IMR-90 (cell line): ENCODE data around the gene ITIH2. TPM values are rescaled to one million over a fixed set of nuclear protein-coding genes. Genes with fewer than 3 reads are reported as not detected.
"Not testable (repeated sequence)": the region's sequence is repeated elsewhere in the genome, so short reads cannot be mapped to it uniquely, and the experiment has no call there.

Source experiments
- ATAC-seq: fragments of 200-7000 bp; cut with Tn5 transposase; 2 replicates; pipeline ENCODE4 v1.9.1; 2020; ENCODE audit warnings: low read depth, mild to moderate bottlenecking, moderate library complexity
- BruUV-seq: library from RNA; stranded (reverse); fragments of 400-500 nt; replicated peaks from 2 replicates; lab custom pipeline; 2021; lab: Mats Ljungman, UMichigan
- CTCF ChIA-PET: fragments of 300-600 bp; formaldehyde crosslinking; extraction: SDS; loops from one replicate; lab custom pipeline; 2021; ENCODE audit warnings: antibody characterized with exemption; lab: Yijun Ruan, JAX
- POLR2A ChIA-PET: fragments of 300-600 bp; sonication (Branson Sonifier 250); formaldehyde crosslinking; loops from one replicate; lab custom pipeline; 2022; ENCODE audit warnings: antibody characterized with exemption; ENCODE audit not compliant: unreplicated experiment; lab: Charles Lee
- DNase-seq: peaks from one replicate; pipeline ENCODE4 v3.0.0; 2013
- H2AFZ ChIP-seq: replicated peaks from 2 replicates; pipeline ENCODE3; 2013; ENCODE audit warnings: low read length, mild to moderate bottlenecking; ENCODE audit not compliant: poor library complexity
- H2AK5ac ChIP-seq: 2 replicates; pipeline ENCODE4 v1.6.1; 2013; ENCODE audit warnings: low read depth, low read length, inconsistent platforms
- H2AK9ac ChIP-seq: replicated peaks from 2 replicates; pipeline ENCODE3; 2013; ENCODE audit warnings: mild to moderate bottlenecking, low read depth, low read length, moderate library complexity; ENCODE audit not compliant: poor library complexity
- H2BK120ac ChIP-seq: 2 replicates; pipeline ENCODE4 v1.6.1; 2013; ENCODE audit warnings: low read depth, low read length, inconsistent platforms
- H2BK15ac ChIP-seq: 3 replicates; pipeline ENCODE4 v1.6.1; 2013; ENCODE audit warnings: low read depth, low read length, inconsistent platforms
- H2BK20ac ChIP-seq: 2 replicates; pipeline ENCODE4 v1.6.1; 2013; ENCODE audit warnings: low read depth, mild to moderate bottlenecking, inconsistent platforms, low read length, moderate library complexity
- H2BK5ac ChIP-seq: 2 replicates; pipeline ENCODE4 v1.6.1; 2013; ENCODE audit warnings: mild to moderate bottlenecking, low read depth, low read length, inconsistent platforms; ENCODE audit not compliant: poor library complexity, severe bottlenecking
- H3K14ac ChIP-seq: replicated peaks from 2 replicates; pipeline ENCODE4 v1.6.1; 2013; ENCODE audit warnings: low read depth, low read length, inconsistent platforms
- H3K18ac ChIP-seq: 2 replicates; pipeline ENCODE4 v1.6.1; 2013; ENCODE audit warnings: low read depth, low read length, control low read depth
- H3K23ac ChIP-seq: 2 replicates; pipeline ENCODE4 v1.6.1; 2013; ENCODE audit warnings: low read depth, low read length, inconsistent platforms
- H3K27ac ChIP-seq: 2 replicates; pipeline ENCODE4 v1.5.1; 2013; ENCODE audit warnings: mild to moderate bottlenecking, control low read depth, low read length; ENCODE audit not compliant: insufficient read depth
- H3K27me3 ChIP-seq: 2 replicates; pipeline ENCODE4 v1.6.1; 2013; ENCODE audit warnings: low read length; ENCODE audit not compliant: control insufficient read depth, insufficient read depth
- H3K36me3 ChIP-seq: 2 replicates; pipeline ENCODE4 v1.6.1; 2013; ENCODE audit warnings: low read length, mixed read lengths; ENCODE audit not compliant: control insufficient read depth, insufficient read depth
- H3K4ac ChIP-seq: 2 replicates; pipeline ENCODE4 v1.6.1; 2013; ENCODE audit warnings: low read depth, low read length, inconsistent platforms
- H3K4me1 ChIP-seq: 2 replicates; pipeline ENCODE4 v1.6.1; 2013; ENCODE audit warnings: low read length, mixed read lengths; ENCODE audit not compliant: control insufficient read depth, insufficient read depth
- H3K4me2 ChIP-seq: 2 replicates; pipeline ENCODE4 v1.6.1; 2013; ENCODE audit warnings: low read depth, mild to moderate bottlenecking, control low read depth, low read length, moderate library complexity
- H3K4me3 ChIP-seq: 2 replicates; pipeline ENCODE4 v1.5.1; 2013; ENCODE audit warnings: low read depth, mild to moderate bottlenecking, control low read depth, low read length, moderate library complexity; ENCODE audit not compliant: insufficient read depth
- H3K56ac ChIP-seq: 2 replicates; pipeline ENCODE4 v1.6.1; 2013; ENCODE audit warnings: low read length, inconsistent platforms; ENCODE audit not compliant: insufficient read depth; ENCODE audit errors: extremely low read depth
- H3K79me1 ChIP-seq, 2 experiments: 2 replicates each; pipeline ENCODE4 v1.6.1; 2013; ENCODE audit warnings: low read length in 2 of 2, inconsistent platforms in 1 of 2, low read depth in 1 of 2
- H3K9ac ChIP-seq: 2 replicates; pipeline ENCODE4 v1.6.1; 2013; ENCODE audit warnings: low read depth, low read length, control low read depth
- H3K9me1 ChIP-seq: 2 replicates; pipeline ENCODE4 v1.6.1; 2013; ENCODE audit warnings: low read length, inconsistent platforms; ENCODE audit not compliant: insufficient read depth
- H3K9me3 ChIP-seq: 2 replicates; pipeline ENCODE4 v1.6.1; 2013; ENCODE audit warnings: low read length; ENCODE audit not compliant: control insufficient read depth, insufficient read depth
- H4K20me1 ChIP-seq: 2 replicates; pipeline ENCODE4 v1.6.1; 2013; ENCODE audit warnings: low read length, inconsistent platforms; ENCODE audit not compliant: insufficient read depth
- H4K5ac ChIP-seq: 2 replicates; pipeline ENCODE4 v1.6.1; 2013; ENCODE audit warnings: mild to moderate bottlenecking, low read depth, low read length, control low read depth
- H4K8ac ChIP-seq, 2 experiments: 2 replicates each; pipeline ENCODE4 v1.6.1; 2013; ENCODE audit warnings: low read depth in 2 of 2, low read length in 2 of 2, control low read depth in 1 of 2, inconsistent platforms in 1 of 2
- H4K91ac ChIP-seq: 2 replicates; pipeline ENCODE4 v1.6.1; 2013; ENCODE audit warnings: low read depth, low read length, inconsistent platforms; ENCODE audit not compliant: insufficient read depth
- CEBPB ChIP-seq: IDR thresholded peaks from 2 replicates; pipeline ENCODE4 v1.6.1; 2012; ENCODE audit warnings: low read depth, low read length, improper control_type of control experiment
- CHD1 ChIP-seq: IDR thresholded peaks from 2 replicates; pipeline ENCODE4 v1.6.1; 2012; ENCODE audit warnings: low read depth, low read length, improper control_type of control experiment
- MAZ ChIP-seq: IDR thresholded peaks from 2 replicates; pipeline ENCODE4 v1.6.1; 2012; ENCODE audit warnings: low read depth, mild to moderate bottlenecking, low read length, improper control_type of control experiment, moderate library complexity, borderline replicate concordance
- NFE2L2 ChIP-seq: fragments of 150-350 bp; IDR thresholded peaks from 2 replicates; pipeline ENCODE4 v1.6.1; 2016; ENCODE audit warnings: low read depth, mild to moderate bottlenecking, low read length
- RAD21 ChIP-seq: IDR thresholded peaks from 2 replicates; pipeline ENCODE4 v1.6.1; 2012; ENCODE audit warnings: low read length, improper control_type of control experiment
- SMC3 ChIP-seq: fragments of 150-350 bp; IDR thresholded peaks from 2 replicates; pipeline ENCODE4 v1.6.1; 2016; ENCODE audit warnings: low read depth, mild to moderate bottlenecking, antibody characterized with exemption, low read length, moderate library complexity
- WGBS, 2 experiments: methylation state at CpG; one replicate each; pipeline versions ENCODE4 v1.1.5 to v1.1.7; 2013; ENCODE audit warnings: missing lambda C conversion rate in 2 of 2; ENCODE audit not compliant: insufficient read length in 1 of 2; ENCODE audit errors: extremely low coverage in 2 of 2; 5-methylcytosine and 5-hydroxymethylcytosine counted together
- dilution Hi-C: fragments of 300-500 bp; cut with HindIII; formaldehyde crosslinking; loops from one replicate; pipeline ENCODE4 v1.14.3; 2018; ENCODE audit warnings: low sequenced_read_pairs; ENCODE audit not compliant: unreplicated experiment
- in situ Hi-C: fragments of 300-500 bp; cut with MboI; formaldehyde crosslinking; loops from 3 replicates; pipeline ENCODE4 v1.14.3; 2019; ENCODE audit warnings: low sequenced_read_pairs, inconsistent platforms, mixed read lengths
- intact Hi-C: fragments of 100-400 bp; cut with micrococcal nuclease; formaldehyde crosslinking; loops from 2 replicates; pipeline ENCODE4 v1.10.0; 2022
- polyA plus RNA-seq, 3 experiments: library from polyadenylated mRNA; depleted of rRNA; stranded (reverse); fragments of >200 nt; gene quantifications; 2 replicates each; pipeline ENCODE4 v1.2.3, GENCODE V29; 2012; ENCODE audit warnings: low replicate concordance in 1 of 3
- total RNA-seq: library from RNA; depleted of rRNA; stranded (reverse); fragments of >200 nt; gene quantifications from 2 replicates; pipeline ENCODE4 v1.2.3, GENCODE V29; 2012
- TF ChIP-seq, protein P1 (sequence below): fragments of 150-350 bp; IDR thresholded peaks from 2 replicates; pipeline ENCODE4 v1.6.1; 2017; ENCODE audit warnings: mild to moderate bottlenecking, antibody characterized with exemption, low read length, low read depth

Gene ITIH2
- total and polyA plus RNA-seq, 2 of the 4 experiments (the other 2 are of a cell fraction): not detected

DNA sequence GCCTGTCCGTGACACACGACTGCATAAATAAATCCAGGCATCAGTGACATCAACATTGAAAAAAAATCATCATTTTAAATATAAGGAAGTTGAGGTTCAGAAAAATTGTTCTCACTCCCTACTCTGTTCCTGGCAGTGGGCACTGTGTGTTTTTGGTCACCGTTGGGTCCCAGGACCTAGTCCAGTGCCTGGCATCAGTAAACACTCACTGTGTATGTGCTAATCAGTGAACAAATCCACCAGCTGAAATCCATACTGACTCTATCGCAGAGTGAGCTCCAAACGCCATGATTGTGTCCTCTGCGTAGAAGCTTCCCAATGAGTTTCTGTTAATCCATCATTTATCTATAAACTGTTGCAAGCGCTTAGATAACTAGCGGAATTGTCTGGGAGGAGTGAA is 41.2 kb downstream of the ITIH2 start:
- no TSS peak for BruUV-seq
- H3K79me1 ChIP-seq: no peaks in the 10 kb centered on the region
- H3K27me3 ChIP-seq: no peaks in the 10 kb centered on the region
- H2BK120ac ChIP-seq: no peak overlapping the region
- no peak for DNase-seq
- H2BK5ac ChIP-seq: no peak overlapping the region
- H3K36me3 ChIP-seq: no peaks in the 10 kb centered on the region
- H3K9me1 ChIP-seq: no peaks in the 10 kb centered on the region
- no peak overlapping the region for H2BK20ac ChIP-seq
- no peak overlapping the region for H3K4ac ChIP-seq
- H2AFZ ChIP-seq: no peak overlapping the region
- TF ChIP-seq MAZ (no peak), RAD21 (no peak), NFE2L2 (no peak), CHD1 (no peak), SMC3 (no peak), CEBPB (no peak)
- TF ChIP-seq, protein P1, sequence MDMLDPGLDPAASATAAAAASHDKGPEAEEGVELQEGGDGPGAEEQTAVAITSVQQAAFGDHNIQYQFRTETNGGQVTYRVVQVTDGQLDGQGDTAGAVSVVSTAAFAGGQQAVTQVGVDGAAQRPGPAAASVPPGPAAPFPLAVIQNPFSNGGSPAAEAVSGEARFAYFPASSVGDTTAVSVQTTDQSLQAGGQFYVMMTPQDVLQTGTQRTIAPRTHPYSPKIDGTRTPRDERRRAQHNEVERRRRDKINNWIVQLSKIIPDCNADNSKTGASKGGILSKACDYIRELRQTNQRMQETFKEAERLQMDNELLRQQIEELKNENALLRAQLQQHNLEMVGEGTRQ: no peak
- H3K9ac ChIP-seq: no peak overlapping the region
- in situ Hi-C loops (no loop called here), dilution Hi-C loops (no loop called here), intact Hi-C loops (no loop called here)
- no peak overlapping the region for H3K14ac ChIP-seq
- no peaks in the 10 kb centered on the region for H3K9me3 ChIP-seq
- ATAC-seq: no peak
- H3K4me1 ChIP-seq: no peaks in the 10 kb centered on the region
- no peak overlapping the region for H4K8ac ChIP-seq
- no peak overlapping the region for H3K23ac ChIP-seq
- H3K18ac ChIP-seq: no peak overlapping the region
- H2AK9ac ChIP-seq: no peak overlapping the region
- H2BK15ac ChIP-seq: no peak overlapping the region
- H3K4me3 ChIP-seq: no peak overlapping the region
- H4K20me1 ChIP-seq: no peaks in the 10 kb centered on the region
- H3K56ac ChIP-seq: no peak overlapping the region
- no peak overlapping the region for H3K4me2 ChIP-seq
- no peak overlapping the region for H3K27ac ChIP-seq
- ChIA-PET POLR2A (no interaction called here), CTCF (no interaction called here)
- WGBS, 2 experiments: 100% methylated on average over 1 of the region's 8 CpGs; no CpG with 5 or more reads in 1 of the 2 experiments
- H4K91ac ChIP-seq: no peak overlapping the region
- no peak overlapping the region for H4K5ac ChIP-seq
- no peak overlapping the region for H2AK5ac ChIP-seq

DNA sequence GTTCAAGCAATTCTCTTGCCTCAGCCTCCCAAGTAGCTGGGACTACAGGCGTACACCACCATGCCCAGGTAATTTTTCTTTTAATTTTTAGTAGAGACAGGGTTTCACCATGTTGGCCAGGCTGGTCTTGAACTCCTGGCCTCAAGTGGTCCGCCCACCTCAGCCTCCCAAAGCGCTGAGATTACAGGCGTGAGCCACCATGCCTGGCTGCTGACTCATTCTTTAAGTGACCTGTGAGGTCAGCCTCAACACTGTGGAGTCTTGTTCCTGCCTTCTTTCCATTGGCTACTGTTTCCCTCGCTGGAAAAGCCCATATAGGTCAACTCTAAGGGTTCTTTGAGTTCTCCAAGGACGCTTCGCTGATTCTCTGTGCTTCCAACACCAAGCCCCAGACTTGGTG is 45.5 kb downstream of the ITIH2 start:
- H3K27me3 ChIP-seq, H3K4me3 ChIP-seq, H4K91ac ChIP-seq, POLR2A ChIA-PET, H3K9me1 ChIP-seq, H3K56ac ChIP-seq, H4K20me1 ChIP-seq, H3K23ac ChIP-seq, in situ Hi-C loops, H3K4ac ChIP-seq, BruUV-seq, H3K79me1 ChIP-seq, H2BK20ac ChIP-seq, H3K27ac ChIP-seq, H4K8ac ChIP-seq, H3K4me1 ChIP-seq, intact Hi-C loops, ATAC-seq, H3K4me2 ChIP-seq, H2BK15ac ChIP-seq, H2BK5ac ChIP-seq, dilution Hi-C loops, H3K9ac ChIP-seq, H2AFZ ChIP-seq, H2AK5ac ChIP-seq, H3K18ac ChIP-seq, H4K5ac ChIP-seq, H2BK120ac ChIP-seq, H3K14ac ChIP-seq, H2AK9ac ChIP-seq, H3K9me3 ChIP-seq: not testable (repeated sequence)
- CTCF ChIA-PET: interaction anchor here (0.6 kb wide), 1 partner anchor 9 kb away, joined by 9 read pairs; no protein-coding TSS in a partner anchor
- peak; percentile 9 for DNase-seq
- WGBS, 2 experiments: 81% methylated on average over 3 of the region's 7 CpGs; no CpG with 5 or more reads in 1 of the 2 experiments
- H3K36me3 ChIP-seq: peaks cover 12% of the 10 kb centered on the region
